ENCODE data around the gene FAH.

GRCh38 chr15:80214910-80215309 lies 62.1 kb downstream of the FAH start:
- TF ChIP-seq POLR2A (IDR thresholded peaks at IDR 0.05) (no peak), CTCF (IDR thresholded peaks at IDR 0.05) (no peak)
